GM13977 (cell line): ENCODE measurements around the gene CDK17.
A peak's percentile ranks its signal among the peaks of the same experiment; 100 is the strongest.

Experiments
- DNase-seq: peaks from one replicate; pipeline ENCODE4 v3.0.0; 2012; ENCODE audit warnings: low spot score
- CTCF ChIP-seq: IDR thresholded peaks from 2 replicates; pipeline ENCODE4 v1.5.1; 2012; ENCODE audit warnings: mild to moderate bottlenecking, control low read depth; ENCODE audit not compliant: insufficient read depth; ENCODE audit errors: extremely low read depth, missing control alignments
- in situ Hi-C: fragments of 300-500 bp; cut with MboI; formaldehyde crosslinking; loops from one replicate; pipeline ENCODE4 v1.12.0; 2022; ENCODE audit warnings: low sequenced_read_pairs, low pct_unique_long_range_greater_than_20kb, mixed read lengths, inconsistent platforms; ENCODE audit not compliant: unreplicated experiment

CDK17 gene

GRCh38 chr12:96400631-96401075, 414 bp upstream of the CDK17 start:
- DNase-seq = no peak
- TF ChIP-seq CTCF = peak; percentile 4
- in situ Hi-C loops = no loop called here

GRCh38 chr12:96399120-96399918, 920 bp downstream of the CDK17 start:
- TF ChIP-seq CTCF = peak; percentile 13
- in situ Hi-C loops = no loop called here
- peak; percentile 86 for DNase-seq

GRCh38 chr12:96398424-96399119, 1.7 kb downstream of the CDK17 start:
- peak; percentile 24 for DNase-seq
- in situ Hi-C loops = no loop called here
- no peak for TF ChIP-seq CTCF

- in situ Hi-C loops = no loop called here
These were observed 2.3 kb downstream of the CDK17 start for GRCh38 chr12:96397756-96398423.

GRCh38 chr12:96396914-96397313, 3.3 kb downstream of the CDK17 start:
- in situ Hi-C loops = no loop called here
- TF ChIP-seq CTCF = no peak
- DNase-seq = no peak

More at GRCh38 chr12:96397756-96398423, 2.3 kb downstream of the CDK17 start:
- no peak for TF ChIP-seq CTCF
- no peak for DNase-seq

GRCh38 chr12:96396209-96396608, 4.0 kb downstream of the CDK17 start:
- DNase-seq = no peak
- in situ Hi-C loops = no loop called here
- no peak for TF ChIP-seq CTCF
